ENCODE results near the gene CREB5.

The CREB5 gene

DNA sequence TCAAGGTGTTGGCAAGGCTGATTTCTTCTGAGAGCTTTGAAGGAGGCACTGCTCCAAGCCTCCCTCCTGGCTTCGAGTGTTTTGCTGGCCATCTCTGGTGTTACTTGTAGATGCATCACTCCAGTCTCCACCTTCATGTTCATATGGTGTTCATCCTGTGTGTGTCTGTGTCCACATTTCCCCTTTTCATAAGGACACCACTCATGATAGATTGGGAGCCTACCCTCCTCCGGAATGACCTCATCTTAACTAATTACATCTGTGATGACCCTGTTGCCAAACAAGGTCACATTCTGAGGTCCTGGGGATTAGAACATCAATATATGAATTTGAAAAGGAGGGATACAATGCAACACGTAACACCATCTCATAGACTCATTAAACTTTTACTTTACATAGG is 119.0 kb downstream of the CREB5 start:
- POLR2A ChIA-PET: no interaction called here
- DNase-seq (ENCODE audit: extremely low spot score): no peak
- CTCF ChIA-PET: interaction anchor here (1.0 to 2.2 kb wide), 4 partner anchors 7 to 52 kb away, joined by 3 to 11 read pairs (median 6); no protein-coding TSS in a partner anchor
- TF ChIP-seq, protein P1, sequence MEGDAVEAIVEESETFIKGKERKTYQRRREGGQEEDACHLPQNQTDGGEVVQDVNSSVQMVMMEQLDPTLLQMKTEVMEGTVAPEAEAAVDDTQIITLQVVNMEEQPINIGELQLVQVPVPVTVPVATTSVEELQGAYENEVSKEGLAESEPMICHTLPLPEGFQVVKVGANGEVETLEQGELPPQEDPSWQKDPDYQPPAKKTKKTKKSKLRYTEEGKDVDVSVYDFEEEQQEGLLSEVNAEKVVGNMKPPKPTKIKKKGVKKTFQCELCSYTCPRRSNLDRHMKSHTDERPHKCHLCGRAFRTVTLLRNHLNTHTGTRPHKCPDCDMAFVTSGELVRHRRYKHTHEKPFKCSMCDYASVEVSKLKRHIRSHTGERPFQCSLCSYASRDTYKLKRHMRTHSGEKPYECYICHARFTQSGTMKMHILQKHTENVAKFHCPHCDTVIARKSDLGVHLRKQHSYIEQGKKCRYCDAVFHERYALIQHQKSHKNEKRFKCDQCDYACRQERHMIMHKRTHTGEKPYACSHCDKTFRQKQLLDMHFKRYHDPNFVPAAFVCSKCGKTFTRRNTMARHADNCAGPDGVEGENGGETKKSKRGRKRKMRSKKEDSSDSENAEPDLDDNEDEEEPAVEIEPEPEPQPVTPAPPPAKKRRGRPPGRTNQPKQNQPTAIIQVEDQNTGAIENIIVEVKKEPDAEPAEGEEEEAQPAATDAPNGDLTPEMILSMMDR (IDR thresholded peaks at IDR 0.05; ENCODE audit: control extremely low read depth, extremely low read depth, low read depth, missing control alignments): no peak

DNA sequence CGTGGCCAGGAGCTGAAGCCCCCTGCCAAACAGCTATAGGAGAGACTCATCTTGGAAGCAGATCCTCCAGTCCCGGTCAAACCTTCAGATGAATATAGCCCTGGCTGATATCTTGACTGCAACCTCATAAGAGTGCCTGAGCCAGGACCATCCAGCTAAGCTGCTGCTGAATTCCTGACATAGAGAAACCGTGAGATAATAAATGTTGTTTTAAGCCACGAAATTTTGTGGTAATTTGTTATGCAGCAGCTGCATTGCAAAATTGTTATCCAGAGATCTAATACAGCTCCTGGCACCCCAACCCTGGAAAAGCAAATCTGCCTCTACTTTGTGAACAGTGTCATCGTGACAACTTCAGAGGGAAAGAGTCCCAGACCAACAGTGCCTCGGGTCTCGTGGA is 119.9 kb downstream of the CREB5 start:
- POLR2A ChIA-PET: interaction anchor here (0.6 kb wide), 1 partner anchor 1451 kb away, joined by 4 read pairs; no protein-coding TSS in a partner anchor
- TF ChIP-seq, protein P1 (IDR thresholded peaks at IDR 0.05; ENCODE audit: control extremely low read depth, extremely low read depth, low read depth, missing control alignments): no peak
- CTCF ChIA-PET: interaction anchor here (1.0 to 1.4 kb wide), 2 partner anchors 8 to 59 kb away, joined by 3 read pairs; no protein-coding TSS in a partner anchor
- DNase-seq (ENCODE audit: extremely low spot score): no peak

DNA sequence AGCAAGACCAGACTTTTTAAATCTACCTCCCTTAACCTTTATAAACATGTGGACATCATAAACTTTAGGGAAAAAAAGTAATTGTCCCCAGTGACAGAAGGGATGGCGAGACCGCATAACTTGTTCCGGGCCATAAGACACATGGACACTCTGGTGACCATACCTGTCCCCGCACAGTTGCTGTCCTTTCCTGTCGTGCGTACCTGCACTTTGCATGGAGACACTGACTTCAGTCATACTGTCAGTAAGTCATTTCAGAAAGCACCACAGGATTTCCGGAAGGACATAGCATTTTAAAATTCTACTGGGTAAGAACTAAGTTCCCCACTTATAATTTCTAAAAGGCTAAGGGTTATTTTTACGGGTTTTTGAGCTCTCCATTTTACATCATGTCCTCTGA is 120.9 kb downstream of the CREB5 start:
- DNase-seq (ENCODE audit: extremely low spot score): no peak
- TF ChIP-seq, protein P1 (IDR thresholded peaks at IDR 0.05; ENCODE audit: control extremely low read depth, extremely low read depth, low read depth, missing control alignments): no peak
- POLR2A ChIA-PET: no interaction called here
- CTCF ChIA-PET: interaction anchor here (1.0 to 1.4 kb wide), 4 partner anchors 11 to 93 kb away, joined by 3 read pairs; no protein-coding TSS in a partner anchor

DNA sequence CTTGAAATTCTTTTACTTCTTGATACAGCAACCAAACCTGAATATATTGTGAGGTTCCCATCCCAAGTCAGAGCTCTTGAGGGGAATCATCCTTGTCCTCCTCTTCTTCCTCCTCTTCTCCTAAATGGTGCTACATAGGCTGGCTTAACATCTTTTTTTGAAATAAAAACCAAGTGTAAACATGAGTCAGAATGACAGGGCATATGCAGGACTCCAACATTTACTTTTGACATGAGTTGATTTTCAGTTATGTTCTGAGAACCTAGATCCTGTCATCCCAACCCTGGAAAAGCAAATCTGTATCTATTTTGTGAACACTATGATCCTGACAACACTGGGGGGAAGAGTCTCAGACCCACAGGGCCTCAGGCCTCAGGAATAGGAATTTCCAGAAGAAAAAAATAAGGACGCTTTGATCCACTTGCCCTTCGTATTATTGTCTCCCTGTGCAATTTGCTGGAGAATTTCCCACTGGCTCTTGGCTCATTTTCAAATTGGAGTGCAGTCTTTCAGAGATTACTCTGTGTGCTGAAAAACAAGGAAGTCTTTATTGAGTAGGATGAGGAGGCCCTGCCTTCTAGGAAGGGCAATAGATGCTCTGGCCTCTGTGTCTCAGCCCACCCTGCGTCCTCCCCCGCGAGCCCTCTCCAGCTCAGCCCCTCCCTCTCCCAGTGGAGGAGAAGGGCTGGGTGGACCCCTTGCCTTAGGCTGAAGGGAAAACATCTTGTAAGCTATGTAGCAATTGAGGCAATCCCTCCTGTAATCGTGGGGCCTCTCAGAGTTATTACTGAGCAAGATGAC is 121.6 kb downstream of the CREB5 start:
- TF ChIP-seq, protein P1 (IDR thresholded peaks at IDR 0.05; ENCODE audit: control extremely low read depth, extremely low read depth, low read depth, missing control alignments): no peak
- ChIA-PET CTCF (interaction anchor here (1.0 to 1.4 kb wide), 3 partner anchors 12 to 92 kb away, joined by 3 read pairs; no protein-coding TSS in a partner anchor), POLR2A (no interaction called here)
- no peak for DNase-seq (ENCODE audit: extremely low spot score)

DNA sequence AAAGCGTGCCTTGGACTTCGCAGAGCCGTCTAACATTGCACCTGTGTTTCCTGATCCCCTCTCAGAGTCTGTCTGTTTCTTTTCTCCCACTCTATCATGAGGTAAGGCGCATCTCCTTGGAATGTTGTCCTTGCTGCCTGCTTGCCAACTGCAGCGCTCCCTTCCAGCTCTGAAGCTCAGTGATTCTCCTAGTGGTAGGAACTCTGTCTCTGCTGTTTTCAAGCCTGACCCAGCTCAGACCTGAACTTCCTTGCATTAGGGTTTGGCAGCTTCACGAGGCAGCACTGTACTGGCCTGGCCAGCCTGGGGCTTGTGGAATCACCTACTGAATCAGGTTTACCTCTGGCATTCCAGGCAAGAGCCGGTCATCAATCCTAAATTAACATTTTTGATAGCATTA is 123.9 kb downstream of the CREB5 start:
- DNase-seq (ENCODE audit: extremely low spot score): no peak
- ChIA-PET CTCF (interaction anchor here (0.7 to 2.5 kb wide), 13 partner anchors 9 to 317 kb away, joined by 3 to 11 read pairs (median 5); partner anchors contain the start of gene CREB5), POLR2A (no interaction called here)

DNA sequence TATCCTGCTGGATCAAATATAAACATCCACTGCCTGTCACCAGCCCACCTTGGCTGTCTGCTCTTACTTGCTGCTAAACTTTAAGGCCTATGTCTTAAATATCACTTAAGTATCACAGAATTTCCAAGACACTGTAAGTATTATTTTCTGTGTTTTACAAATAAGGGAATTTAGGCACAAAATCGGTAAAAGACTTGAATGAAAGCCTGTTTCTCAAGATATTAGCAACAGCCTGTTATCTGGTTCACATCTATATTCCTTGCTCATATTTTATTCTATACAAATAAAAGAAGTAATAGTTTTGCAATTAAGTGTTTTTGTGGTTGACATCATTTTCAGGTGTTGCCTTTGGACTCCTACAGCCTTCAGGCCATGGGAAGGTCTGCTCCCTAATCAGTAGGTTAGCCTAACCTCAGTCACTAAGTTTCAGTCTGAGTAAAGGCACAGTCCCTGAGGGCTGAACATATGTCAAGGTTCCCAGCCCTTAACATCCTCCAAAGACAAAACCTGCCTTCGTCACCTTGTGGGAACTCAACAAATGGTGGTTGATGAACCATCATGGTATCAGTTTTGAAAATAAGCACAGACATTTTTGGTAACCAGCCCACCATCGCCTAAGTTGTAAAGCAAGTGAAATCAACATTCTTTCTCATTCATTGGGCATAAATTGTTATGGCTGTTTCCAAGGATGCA is 127.1 kb downstream of the CREB5 start:
- TF ChIP-seq, protein P1 (IDR thresholded peaks at IDR 0.05; ENCODE audit: control extremely low read depth, extremely low read depth, low read depth, missing control alignments): no peak
- CTCF ChIA-PET: interaction anchor here (1.3 to 1.7 kb wide), 2 partner anchors 15 to 71 kb away, joined by 3 read pairs; no protein-coding TSS in a partner anchor
- POLR2A ChIA-PET: no interaction called here

More for the DNA sequence above, 123.9 kb downstream of the CREB5 start:
- TF ChIP-seq, protein P1 (IDR thresholded peaks at IDR 0.05; ENCODE audit: control extremely low read depth, extremely low read depth, low read depth, missing control alignments): no peak

More for the DNA sequence above, 127.1 kb downstream of the CREB5 start:
- peak; percentile 64 for DNase-seq (ENCODE audit: extremely low spot score)
